H1 (cell line): ENCODE measurements around the gene RAB40B. TPM values are rescaled to one million over a fixed set of nuclear protein-coding genes. Genes with fewer than 3 reads are reported as not detected.

ENCODE experiments used
- HDAC2 ChIP-seq, 2 experiments: fragments of 300-600 bp in 1 of 2; sonication (generic) in 1 of 2; IDR thresholded peaks; 2 replicates each; pipeline ENCODE4 v1.6.1; 2011 to 2012; ENCODE audit warnings: low read depth in 2 of 2, low read length in 2 of 2, mild to moderate bottlenecking in 2 of 2, moderate library complexity in 2 of 2, borderline replicate concordance in 1 of 2, inconsistent platforms in 1 of 2
- SAP30 ChIP-seq: fragments of 300-600 bp; sonication (generic); IDR thresholded peaks from 2 replicates; pipeline ENCODE4 v1.7.1; 2012; ENCODE audit warnings: low read length, moderate library complexity, mild to moderate bottlenecking, inconsistent platforms; ENCODE audit not compliant: insufficient read depth, insufficient replicate concordance
- SIN3A ChIP-seq, 2 experiments: IDR thresholded peaks in 1 of 2; conservative IDR thresholded peaks in 1 of 2; 2 replicates each; pipeline ENCODE4 v1.6.1; 2011 to 2012; ENCODE audit warnings: low read length in 2 of 2, improper control_type of control experiment in 1 of 2, low read depth in 1 of 2, mild to moderate bottlenecking in 1 of 2
- SIX5 ChIP-seq: IDR thresholded peaks from 2 replicates; pipeline ENCODE4 v1.6.1; 2011; ENCODE audit warnings: mild to moderate bottlenecking, low read depth, low read length
- polyA plus RNA-seq, 7 experiments: library from polyadenylated mRNA; depleted of rRNA in 3 of 7; stranded (reverse) in 5 of 7; unstranded in 2 of 7; fragments of >200 nt in 5 of 7; fragments of 200-250 nt in 2 of 7; gene quantifications; 1 replicate in 5 of 7; 2 replicates in 1 of 7; 4 replicates in 1 of 7; pipeline versions ENCODE4 v1.2.1 to v1.2.3, GENCODE V29; 2011 to 2013; ENCODE audit warnings: missing spikeins in 2 of 7, mixed read lengths in 2 of 7
- total RNA-seq: library from RNA; stranded (reverse); fragmentation: NEBNext Ultra II Directional; extraction: Animal tissue kit (Norgen Biotek cat#: 25700); gene quantifications from 2 replicates; pipeline ENCODE4 v1.2.1, GENCODE V29; 2021

The RAB40B gene
- total and polyA plus RNA-seq, 2 of the 8 experiments (the other 6 are each of a cell fraction or from before 2014, with no cell fraction given): 3.1 to 4.6 TPM

DNA sequence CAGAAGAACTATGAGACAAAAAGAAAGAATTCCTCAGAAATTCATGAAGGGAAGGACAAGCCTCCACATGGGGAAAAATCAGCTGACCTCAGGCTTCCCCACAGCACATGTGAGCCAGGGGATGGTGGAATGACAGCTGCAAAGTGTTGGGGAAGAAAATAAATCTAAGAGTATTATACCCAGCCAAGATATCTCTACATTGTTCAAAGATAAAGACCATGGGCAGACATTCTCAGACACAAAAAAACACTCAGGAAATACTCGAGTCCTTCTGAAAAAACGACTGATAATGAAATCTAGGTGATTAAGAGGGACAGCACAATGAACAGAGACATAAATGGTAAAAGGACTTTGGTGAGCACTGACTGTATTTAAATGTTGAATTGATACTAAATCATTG is 3.9 kb downstream of the RAB40B start (continued):
- no peak for TF ChIP-seq SAP30
- no peak for TF ChIP-seq SIN3A (conservative IDR thresholded peaks at IDR 0.05 in 1 of 2, IDR thresholded peaks at IDR 0.05 in 1 of 2; ENCODE audit: low read depth in 1 of 2, low read length in 2 of 2)
- TF ChIP-seq SIX5: no peak
- TF ChIP-seq HDAC2 (IDR thresholded peaks at IDR 0.05; ENCODE audit: borderline replicate concordance in 1 of 2, low read depth in 2 of 2, low read length in 2 of 2): no peak
